Karpas-422 (cell line): ENCODE data around the gene OCA2. TPM values are rescaled to one million over a fixed set of nuclear protein-coding genes. Genes with fewer than 3 reads are reported as not detected.

Experiments used
- DNase-seq: peaks from one replicate; pipeline ENCODE4 v3.0.0-alpha.2; 2015
- H2AFZ ChIP-seq: fragments of 200-600 bp; sonication (generic); 2 replicates; pipeline ENCODE4 v1.6.1; 2014; ENCODE audit warnings: antibody characterized with exemption, low read length, mixed read lengths
- H3K27ac ChIP-seq: fragments of 200-600 bp; sonication (generic); 2 replicates; pipeline ENCODE4 v1.5.1; 2014; ENCODE audit warnings: mild to moderate bottlenecking, low read length, moderate library complexity
- H3K27me3 ChIP-seq: fragments of 200-600 bp; sonication (generic); 2 replicates; pipeline ENCODE4 v1.6.1; 2014; ENCODE audit warnings: low read length, mixed read lengths
- H3K36me3 ChIP-seq: fragments of 200-600 bp; sonication (generic); 2 replicates; pipeline ENCODE4 v1.6.1; 2014; ENCODE audit warnings: low read length, mixed read lengths; ENCODE audit not compliant: insufficient read depth
- H3K4me1 ChIP-seq: fragments of 200-600 bp; sonication (generic); 2 replicates; pipeline ENCODE4 v1.6.1; 2014; ENCODE audit warnings: mild to moderate bottlenecking, low read length, mixed read lengths
- H3K4me2 ChIP-seq: fragments of 200-600 bp; sonication (generic); 2 replicates; pipeline ENCODE4 v1.6.1; 2014; ENCODE audit warnings: low read length, low read depth, mild to moderate bottlenecking; ENCODE audit not compliant: poor library complexity, severe bottlenecking
- H3K4me3 ChIP-seq: fragments of 200-600 bp; sonication (generic); 2 replicates; pipeline ENCODE4 v1.5.1; 2014; ENCODE audit warnings: mild to moderate bottlenecking, antibody characterized with exemption, low read length, mixed read lengths
- H3K79me2 ChIP-seq: fragments of 200-600 bp; sonication (generic); 2 replicates; pipeline ENCODE4 v1.6.1; 2014; ENCODE audit warnings: mild to moderate bottlenecking, low read length, mixed read lengths
- H3K9ac ChIP-seq: fragments of 200-600 bp; sonication (generic); 2 replicates; pipeline ENCODE4 v1.6.0; 2014; ENCODE audit warnings: low read length
- H3K9me2 ChIP-seq: fragments of 200-600 bp; sonication (generic), shearing (Covaris generic); replicated peaks from 2 replicates; pipeline ENCODE4 v1.6.0; 2014; ENCODE audit warnings: mild to moderate bottlenecking, low read length, moderate library complexity; ENCODE audit not compliant: insufficient read depth
- H3K9me3 ChIP-seq: fragments of 300-700, 200-600 bp; sonication (generic); 2 replicates; pipeline ENCODE4 v1.6.1; 2014; ENCODE audit warnings: low read length, mixed read lengths
- H4K20me1 ChIP-seq: fragments of 200-600 bp; sonication (generic); 2 replicates; pipeline ENCODE4 v1.6.1; 2014; ENCODE audit warnings: mild to moderate bottlenecking, antibody characterized with exemption, low read length, low read depth; ENCODE audit not compliant: insufficient read depth
- total RNA-seq: library from RNA; depleted of rRNA; stranded (reverse); fragments of >200 nt; shearing (Covaris generic); gene quantifications from 2 replicates; pipeline ENCODE4 v1.2.3, GENCODE V29; 2014; ENCODE audit warnings: low replicate concordance

Gene OCA2
- total RNA-seq, 1 experiment from 2014 or later: not detected

- no peak overlapping the region for H3K4me2 ChIP-seq
- H3K4me1 ChIP-seq: no peaks in the 10 kb centered on the region
- H3K4me3 ChIP-seq: no peak overlapping the region
- no peak overlapping the region for H3K27ac ChIP-seq
- H3K79me2 ChIP-seq: no peaks in the 10 kb centered on the region
- H2AFZ ChIP-seq: no peak overlapping the region
- no peak overlapping the region for H3K9ac ChIP-seq
- H3K36me3 ChIP-seq: no peaks in the 10 kb centered on the region
- no peak for DNase-seq
- no peaks in the 10 kb centered on the region for H4K20me1 ChIP-seq
- H3K9me3 ChIP-seq: peaks cover 20% of the 10 kb centered on the region
- H3K9me2 ChIP-seq: no peaks in the 10 kb centered on the region
- no peaks in the 10 kb centered on the region for H3K27me3 ChIP-seq
Observed at GRCh38 chr15:27807335-27807734, 291.8 kb downstream of the OCA2 start.

- Histone ChIP-seq H3K27me3 (no peaks in the 10 kb centered on the region), H3K36me3 (no peaks in the 10 kb centered on the region), H3K4me2 (no peak overlapping the region), H2AFZ (no peak overlapping the region), H3K9ac (no peak overlapping the region), H3K9me3 (peaks cover 16% of the 10 kb centered on the region), H3K4me3 (no peak overlapping the region), H3K4me1 (no peaks in the 10 kb centered on the region), H4K20me1 (no peaks in the 10 kb centered on the region), H3K9me2 (no peaks in the 10 kb centered on the region), H3K79me2 (no peaks in the 10 kb centered on the region), H3K27ac (no peak overlapping the region)
- no peak for DNase-seq
Observed at GRCh38 chr15:27806396-27806795, 292.7 kb downstream of the OCA2 start.

GRCh38 chr15:27805261-27806220 is 293.6 kb downstream of the OCA2 start:
- Histone ChIP-seq H3K9me2 (no peaks in the 10 kb centered on the region), H3K36me3 (no peaks in the 10 kb centered on the region), H3K27ac (no peak overlapping the region), H3K4me2 (no peak overlapping the region), H3K9ac (no peak overlapping the region), H3K79me2 (no peaks in the 10 kb centered on the region), H4K20me1 (no peaks in the 10 kb centered on the region), H3K9me3 (peaks cover 14% of the 10 kb centered on the region), H2AFZ (no peak overlapping the region), H3K4me3 (no peak overlapping the region), H3K27me3 (no peaks in the 10 kb centered on the region), H3K4me1 (no peaks in the 10 kb centered on the region)
- no peak for DNase-seq

- Histone ChIP-seq H3K4me2 (no peak overlapping the region), H3K9me2 (no peaks in the 10 kb centered on the region), H3K4me1 (no peaks in the 10 kb centered on the region), H3K4me3 (no peak overlapping the region), H3K9me3 (peaks cover 11% of the 10 kb centered on the region), H3K27me3 (no peaks in the 10 kb centered on the region), H3K27ac (no peak overlapping the region), H3K36me3 (no peaks in the 10 kb centered on the region), H2AFZ (no peak overlapping the region), H3K9ac (no peak overlapping the region), H3K79me2 (no peaks in the 10 kb centered on the region), H4K20me1 (no peaks in the 10 kb centered on the region)
- DNase-seq: no peak
Observed at GRCh38 chr15:27804569-27805260, 294.4 kb downstream of the OCA2 start.

GRCh38 chr15:27798807-27799206 is 300.3 kb downstream of the OCA2 start:
- Histone ChIP-seq H2AFZ (no peak overlapping the region), H3K4me3 (no peak overlapping the region), H3K27ac (no peak overlapping the region), H4K20me1 (no peaks in the 10 kb centered on the region), H3K4me2 (no peak overlapping the region), H3K4me1 (no peaks in the 10 kb centered on the region), H3K9me3 (peaks cover 23% of the 10 kb centered on the region), H3K79me2 (no peaks in the 10 kb centered on the region), H3K9me2 (no peaks in the 10 kb centered on the region), H3K36me3 (no peaks in the 10 kb centered on the region), H3K9ac (no peak overlapping the region), H3K27me3 (no peaks in the 10 kb centered on the region)
- DNase-seq: no peak

GRCh38 chr15:27797765-27798164 is 301.4 kb downstream of the OCA2 start:
- H4K20me1 ChIP-seq: no peaks in the 10 kb centered on the region
- no peak overlapping the region for H3K9ac ChIP-seq
- H2AFZ ChIP-seq: no peak overlapping the region
- no peaks in the 10 kb centered on the region for H3K27me3 ChIP-seq
- no peak overlapping the region for H3K4me2 ChIP-seq
- H3K4me3 ChIP-seq: no peak overlapping the region
- DNase-seq: no peak
- H3K9me3 ChIP-seq: peaks cover 23% of the 10 kb centered on the region
- H3K4me1 ChIP-seq: no peaks in the 10 kb centered on the region
- H3K9me2 ChIP-seq: no peaks in the 10 kb centered on the region
- H3K79me2 ChIP-seq: no peaks in the 10 kb centered on the region
- H3K36me3 ChIP-seq: no peaks in the 10 kb centered on the region
- H3K27ac ChIP-seq: no peak overlapping the region

GRCh38 chr15:27796405-27797320 is 302.5 kb downstream of the OCA2 start:
- no peak overlapping the region for H3K4me2 ChIP-seq
- H3K27ac ChIP-seq: no peak overlapping the region
- H4K20me1 ChIP-seq: no peaks in the 10 kb centered on the region
- no peak overlapping the region for H2AFZ ChIP-seq
- no peaks in the 10 kb centered on the region for H3K79me2 ChIP-seq
- no peak overlapping the region for H3K9ac ChIP-seq
- H3K4me1 ChIP-seq: no peaks in the 10 kb centered on the region
- H3K36me3 ChIP-seq: no peaks in the 10 kb centered on the region
- H3K4me3 ChIP-seq: no peak overlapping the region
- H3K27me3 ChIP-seq: no peaks in the 10 kb centered on the region
- DNase-seq: no peak
- H3K9me2 ChIP-seq: no peaks in the 10 kb centered on the region
- peaks cover 23% of the 10 kb centered on the region for H3K9me3 ChIP-seq
